Vagina (tissue), 2 donors: Measurements from ENCODE around the gene GLB1L2. TPM values are rescaled to one million over a fixed set of nuclear protein-coding genes. Genes with fewer than 3 reads are reported as not detected.

Experiments
- DNase-seq, 2 donors: peaks; one replicate each; pipeline ENCODE4 v3.0.0-alpha.2; 2017; ENCODE audit errors: extremely low spot score in 2 of 2
- H3K27ac ChIP-seq: fragments of 200-600 bp; sonication (generic); one replicate; pipeline ENCODE4 v1.5.1; 2019
- H3K27me3 ChIP-seq: fragments of 200-600 bp; sonication (generic); one replicate; pipeline ENCODE4 v1.5.1; 2019
- H3K36me3 ChIP-seq, 2 donors: fragments of 200-600 bp; sonication (generic); one replicate each; pipeline ENCODE4 v1.5.1; 2017 to 2019
- H3K4me1 ChIP-seq: fragments of 200-600 bp; sonication (generic); one replicate; pipeline ENCODE4 v1.5.1; 2019
- H3K4me3 ChIP-seq, 2 donors: fragments of 200-600 bp; sonication (generic); 1 replicate in 1 of 2; 2 replicates in 1 of 2; pipeline ENCODE4 v1.5.1; 2016 to 2019
- H3K9me3 ChIP-seq: fragments of 200-600 bp; sonication (generic); one replicate; pipeline ENCODE4 v1.5.1; 2019
- POLR2A ChIP-seq, 2 donors: fragments of 450-650 bp; IDR thresholded peaks; one replicate each; pipeline ENCODE4 v1.6.1; 2017; ENCODE audit warnings: antibody characterized with exemption in 2 of 2, mild to moderate bottlenecking in 2 of 2, moderate library complexity in 2 of 2
- POLR2AphosphoS5 ChIP-seq, 2 donors: sonication (generic); formaldehyde crosslinking; IDR thresholded peaks; one replicate each; pipeline ENCODE4 v1.9.0; 2017; ENCODE audit warnings: antibody characterized with exemption in 2 of 2, mild to moderate bottlenecking in 2 of 2, low read depth in 1 of 2; ENCODE audit not compliant: insufficient read depth in 1 of 2
- intact Hi-C: fragments of 100-400 bp; cut with DNase I; formaldehyde crosslinking; loops from one replicate; pipeline ENCODE4 v1.15.1; 2023
- total RNA-seq: library from RNA; depleted of rRNA; stranded (reverse); fragments of >200 nt; gene quantifications from one replicate; pipeline ENCODE4 v1.2.3, GENCODE V29; 2016
- TF ChIP-seq, protein P1 (sequence below), 3 experiments: fragments of 450-650 bp in 2 of 3; fragments of 200-600 bp in 1 of 3; sonication (generic) in 1 of 3; IDR thresholded peaks; one replicate each; pipeline ENCODE4 v1.5.1; 2017 to 2019; ENCODE audit warnings: antibody characterized with exemption in 3 of 3, mild to moderate bottlenecking in 2 of 3, moderate library complexity in 2 of 3

Gene GLB1L2
- total RNA-seq, 1 donor from 2014 or later = 2.0 TPM

DNA sequence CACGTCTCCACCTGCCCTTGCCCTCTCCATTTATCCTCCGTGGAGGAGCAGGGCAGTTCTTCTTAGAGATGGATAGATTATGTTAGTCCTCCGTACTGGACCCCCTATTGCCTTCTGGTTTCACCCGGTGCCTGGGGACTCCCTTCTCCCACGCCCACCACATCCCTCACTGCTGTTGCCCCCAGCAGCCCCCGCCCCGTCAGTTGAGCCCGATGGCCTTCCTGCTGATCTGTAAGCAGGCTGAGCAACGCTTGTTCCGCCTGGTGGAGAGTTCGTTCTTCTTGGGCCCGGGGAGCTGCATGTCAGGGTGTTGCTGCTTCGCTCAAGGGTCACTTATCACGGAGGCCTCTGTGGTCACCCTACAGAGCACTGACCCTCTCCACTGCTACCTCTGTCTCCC is 46.1 kb downstream of the GLB1L2 start:
- no peak for DNase-seq
- no peak overlapping the region for H3K4me3 ChIP-seq
- no peaks in the 10 kb centered on the region for H3K9me3 ChIP-seq
- H3K27ac ChIP-seq = no peak overlapping the region
- intact Hi-C loops = no loop called here
- TF ChIP-seq POLR2A (IDR thresholded peaks at IDR 0.05) (no peak), POLR2AphosphoS5 (IDR thresholded peaks at IDR 0.05; ENCODE audit: insufficient read depth in 1 of 2, low read depth in 1 of 2) (no peak)
- TF ChIP-seq, protein P1, sequence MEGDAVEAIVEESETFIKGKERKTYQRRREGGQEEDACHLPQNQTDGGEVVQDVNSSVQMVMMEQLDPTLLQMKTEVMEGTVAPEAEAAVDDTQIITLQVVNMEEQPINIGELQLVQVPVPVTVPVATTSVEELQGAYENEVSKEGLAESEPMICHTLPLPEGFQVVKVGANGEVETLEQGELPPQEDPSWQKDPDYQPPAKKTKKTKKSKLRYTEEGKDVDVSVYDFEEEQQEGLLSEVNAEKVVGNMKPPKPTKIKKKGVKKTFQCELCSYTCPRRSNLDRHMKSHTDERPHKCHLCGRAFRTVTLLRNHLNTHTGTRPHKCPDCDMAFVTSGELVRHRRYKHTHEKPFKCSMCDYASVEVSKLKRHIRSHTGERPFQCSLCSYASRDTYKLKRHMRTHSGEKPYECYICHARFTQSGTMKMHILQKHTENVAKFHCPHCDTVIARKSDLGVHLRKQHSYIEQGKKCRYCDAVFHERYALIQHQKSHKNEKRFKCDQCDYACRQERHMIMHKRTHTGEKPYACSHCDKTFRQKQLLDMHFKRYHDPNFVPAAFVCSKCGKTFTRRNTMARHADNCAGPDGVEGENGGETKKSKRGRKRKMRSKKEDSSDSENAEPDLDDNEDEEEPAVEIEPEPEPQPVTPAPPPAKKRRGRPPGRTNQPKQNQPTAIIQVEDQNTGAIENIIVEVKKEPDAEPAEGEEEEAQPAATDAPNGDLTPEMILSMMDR (IDR thresholded peaks at IDR 0.05) = no peak
- no peaks in the 10 kb centered on the region for H3K4me1 ChIP-seq
- H3K36me3 ChIP-seq = no peaks in the 10 kb centered on the region
- H3K27me3 ChIP-seq = no peaks in the 10 kb centered on the region

DNA sequence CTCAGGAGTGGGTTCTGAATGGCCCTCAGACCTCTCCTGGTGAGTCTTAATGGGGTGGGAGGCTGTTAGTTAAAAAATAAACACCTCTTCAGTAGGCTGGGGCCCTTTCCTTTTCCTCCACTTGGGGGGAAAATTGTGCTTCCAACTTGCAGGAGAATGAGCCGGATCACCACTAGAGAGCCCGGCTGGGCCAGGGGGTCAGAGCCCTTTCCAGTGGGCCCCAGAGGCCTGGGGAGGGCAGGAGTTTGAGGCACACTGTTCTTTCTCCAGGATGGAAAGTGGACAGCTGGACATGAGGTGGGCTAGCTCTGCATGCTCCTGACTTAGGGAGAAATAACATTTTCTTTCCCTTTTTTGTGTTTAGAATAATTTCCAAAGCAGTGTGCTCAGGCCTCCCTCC is 47.5 kb downstream of the GLB1L2 start:
- no peaks in the 10 kb centered on the region for H3K27me3 ChIP-seq
- H3K27ac ChIP-seq = no peak overlapping the region
- DNase-seq = no peak
- TF ChIP-seq POLR2AphosphoS5 (IDR thresholded peaks at IDR 0.05; ENCODE audit: insufficient read depth in 1 of 2, low read depth in 1 of 2) (no peak), POLR2A (IDR thresholded peaks at IDR 0.05) (no peak)
- TF ChIP-seq, protein P1 (IDR thresholded peaks at IDR 0.05) = no peak
- H3K4me1 ChIP-seq = no peaks in the 10 kb centered on the region
- no peak overlapping the region for H3K4me3 ChIP-seq
- H3K36me3 ChIP-seq = no peaks in the 10 kb centered on the region
- H3K9me3 ChIP-seq = no peaks in the 10 kb centered on the region
- intact Hi-C loops = no loop called here

DNA sequence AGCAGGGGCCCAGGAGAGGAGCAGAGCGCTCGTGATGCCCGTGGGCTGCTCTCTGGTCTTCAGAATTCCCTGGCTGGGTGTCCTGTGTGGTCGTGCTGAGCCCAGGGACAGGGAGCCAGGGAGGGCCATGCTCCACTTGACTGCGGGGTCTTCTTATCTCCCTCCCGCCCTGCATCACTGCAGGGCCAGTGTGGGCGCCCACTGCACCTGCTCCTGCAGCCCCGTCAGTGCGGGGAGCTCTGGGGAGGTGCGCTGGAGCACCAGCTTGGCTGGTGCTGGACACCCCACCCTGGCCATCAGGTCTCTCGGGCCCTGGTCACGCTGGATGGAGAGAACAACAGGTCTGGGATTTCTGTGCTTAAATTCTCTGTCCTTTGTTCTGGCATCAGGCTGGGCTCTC is 48.4 kb downstream of the GLB1L2 start:
- H3K9me3 ChIP-seq = no peaks in the 10 kb centered on the region
- no peaks in the 10 kb centered on the region for H3K4me1 ChIP-seq
- no peaks in the 10 kb centered on the region for H3K27me3 ChIP-seq
- H3K4me3 ChIP-seq = no peak overlapping the region
- intact Hi-C loops = no loop called here
- no peak for TF ChIP-seq POLR2A (IDR thresholded peaks at IDR 0.05)
- H3K36me3 ChIP-seq = no peaks in the 10 kb centered on the region
- no peak for DNase-seq
- no peak overlapping the region for H3K27ac ChIP-seq

DNA sequence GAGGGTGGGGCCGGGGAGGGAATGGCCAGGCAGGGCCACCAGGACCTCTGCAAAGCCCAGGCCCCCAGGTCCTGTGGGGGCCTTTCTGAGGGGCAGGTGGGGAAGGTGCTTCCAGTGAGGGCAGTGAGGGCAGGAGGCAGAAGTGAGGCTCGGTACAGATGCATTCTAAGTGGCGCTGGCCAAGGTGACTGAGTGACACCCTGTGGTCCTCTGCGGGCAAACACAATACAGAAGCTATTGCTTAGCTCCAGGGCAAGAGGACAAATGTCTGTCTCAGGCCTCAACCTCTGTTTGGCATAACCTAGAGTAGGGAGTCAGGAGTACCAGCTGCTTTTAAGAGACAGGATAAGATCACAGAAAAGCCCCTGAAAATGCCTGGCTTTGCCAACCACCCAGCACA is 49.0 kb downstream of the GLB1L2 start:
- Histone ChIP-seq H3K9me3 (no peaks in the 10 kb centered on the region), H3K36me3 (no peaks in the 10 kb centered on the region), H3K27me3 (no peaks in the 10 kb centered on the region), H3K4me1 (no peaks in the 10 kb centered on the region), H3K4me3 (no peak overlapping the region), H3K27ac (no peak overlapping the region)
- DNase-seq = no peak
- intact Hi-C loops = no loop called here
- TF ChIP-seq POLR2AphosphoS5 (IDR thresholded peaks at IDR 0.05; ENCODE audit: insufficient read depth in 1 of 2, low read depth in 1 of 2) (no peak), POLR2A (IDR thresholded peaks at IDR 0.05) (no peak)
- TF ChIP-seq, protein P1 (IDR thresholded peaks at IDR 0.05) = no peak

GRCh38 chr11:134382257-134382656 is 50.5 kb downstream of the GLB1L2 start:
- TF ChIP-seq, protein P1 (IDR thresholded peaks at IDR 0.05) = no peak
- TF ChIP-seq POLR2AphosphoS5 (IDR thresholded peaks at IDR 0.05; ENCODE audit: insufficient read depth in 1 of 2, low read depth in 1 of 2) = no peak
- TF ChIP-seq POLR2A (IDR thresholded peaks at IDR 0.05) = no peak
- intact Hi-C loops = no loop called here
- H3K4me3 ChIP-seq = no peak overlapping the region

DNA sequence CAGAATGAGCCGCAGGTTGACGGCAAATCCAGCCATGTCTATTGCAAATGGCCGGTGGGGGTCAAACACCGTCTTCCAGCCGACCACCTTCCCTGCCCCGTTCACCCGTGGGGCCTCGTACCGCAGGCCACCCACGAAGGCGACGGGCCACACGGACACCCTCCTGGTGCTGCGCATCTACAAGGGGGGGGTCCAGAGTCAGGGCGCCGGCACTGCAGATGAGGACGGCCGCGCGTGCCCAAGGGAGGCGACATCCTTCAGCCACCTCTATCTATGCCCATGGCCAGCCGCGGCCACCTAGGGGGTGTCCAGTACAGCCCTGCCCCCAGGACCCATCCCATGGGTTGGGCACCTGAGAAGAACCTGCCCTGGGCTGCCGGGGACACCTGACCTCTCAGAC is 51.0 kb downstream of the GLB1L2 start:
- DNase-seq = no peak
- Histone ChIP-seq H3K27me3 (no peaks in the 10 kb centered on the region), H3K4me3 (no peak overlapping the region), H3K9me3 (no peaks in the 10 kb centered on the region), H3K27ac (no peak overlapping the region), H3K36me3 (no peaks in the 10 kb centered on the region), H3K4me1 (no peaks in the 10 kb centered on the region)
- TF ChIP-seq POLR2A (IDR thresholded peaks at IDR 0.05) (no peak), POLR2AphosphoS5 (IDR thresholded peaks at IDR 0.05; ENCODE audit: insufficient read depth in 1 of 2, low read depth in 1 of 2) (no peak)
- TF ChIP-seq, protein P1 (IDR thresholded peaks at IDR 0.05) = no peak
- intact Hi-C loops = no loop called here

More at GRCh38 chr11:134382257-134382656, 50.5 kb downstream of the GLB1L2 start:
- DNase-seq = no peak
- Histone ChIP-seq H3K4me1 (no peaks in the 10 kb centered on the region), H3K36me3 (no peaks in the 10 kb centered on the region), H3K27ac (no peak overlapping the region), H3K27me3 (no peaks in the 10 kb centered on the region), H3K9me3 (no peaks in the 10 kb centered on the region)
